Activated CD4-positive, alpha-beta T cell treated with anti-CD3 and anti-CD28 coated beads for 36 hours (primary cell): ENCODE measurements around the gene JHY. TPM values are rescaled to one million over a fixed set of nuclear protein-coding genes. Genes with fewer than 3 reads are reported as not detected.
A peak's percentile ranks its signal among the peaks of the same experiment; 100 is the strongest.

Experiments
- ATAC-seq: fragments of 200-7000 bp; cut with Tn5 transposase; one replicate; pipeline ENCODE4 v1.10.0; 2021; ENCODE audit warnings: mild to moderate bottlenecking, moderate library complexity
- CTCF ChIA-PET: fragments of 350-600 bp; sonication (Branson Sonifier 250); formaldehyde crosslinking; loops from one replicate; lab custom pipeline; 2021; ENCODE audit warnings: antibody characterized with exemption; lab: Charles Lee
- POLR2A ChIA-PET: fragments of 350-600 bp; sonication (Branson Sonifier 250); formaldehyde crosslinking; loops from one replicate; lab custom pipeline; 2021; ENCODE audit warnings: antibody characterized with exemption, inconsistent platforms; lab: Charles Lee
- DNase-seq: peaks from one replicate; pipeline ENCODE4 v3.0.0-alpha.2; 2020
- H3K27ac Mint-ChIP-seq: one replicate; pipeline ENCODE4 v1.8.0; 2021; ENCODE audit warnings: mixed read lengths
- H3K27me3 Mint-ChIP-seq: one replicate; pipeline ENCODE4 v1.8.0; 2021; ENCODE audit warnings: mixed read lengths
- H3K36me3 Mint-ChIP-seq: one replicate; pipeline ENCODE4 v1.8.0; 2021; ENCODE audit warnings: low read depth, mixed read lengths
- H3K4me1 Mint-ChIP-seq: one replicate; pipeline ENCODE4 v1.8.0; 2021; ENCODE audit warnings: mixed read lengths
- H3K4me3 Mint-ChIP-seq: one replicate; pipeline ENCODE4 v1.8.0; 2021; ENCODE audit warnings: mild to moderate bottlenecking, moderate library complexity, mixed read lengths
- H3K9me3 Mint-ChIP-seq: one replicate; pipeline ENCODE4 v1.8.0; 2021; ENCODE audit warnings: low read depth, mixed read lengths
- intact Hi-C, 2 experiments: fragments of 100-400 bp; cut with DNase I in 1 of 2; cut with micrococcal nuclease in 1 of 2; formaldehyde crosslinking; loops; one replicate each; pipeline versions ENCODE4 v1.14.2 to v1.15.1; 2022 to 2024; cut with DNase I, micrococcal nuclease
- total RNA-seq, 2 experiments: library from RNA; stranded (reverse); gene quantifications; one replicate each; pipeline ENCODE4 v1.2.3, GENCODE V29; 2021

The JHY gene
- total RNA-seq, 2 experiments from 2014 or later, result 2.4 to 3.2 TPM

- Mint-ChIP-seq H3K9me3 (no peaks in the 10 kb centered on the region), H3K27ac (no peak overlapping the region), H3K36me3 (peaks cover 3% of the 10 kb centered on the region), H3K4me3 (no peak overlapping the region), H3K27me3 (no peaks in the 10 kb centered on the region), H3K4me1 (no peaks in the 10 kb centered on the region)
- intact Hi-C loops, result no loop called here
- ATAC-seq (no peak), DNase-seq (no peak)
- CTCF ChIA-PET, result interaction anchor here (1.0 to 1.6 kb wide), 6 partner anchors 10 to 328 kb away, joined by 3 to 5 read pairs (median 3); no protein-coding TSS in a partner anchor
- POLR2A ChIA-PET, result no interaction called here
These were observed 50.9 kb downstream of the JHY start for GRCh38 chr11:122933416-122933815.

GRCh38 chr11:122937983-122938382 is 55.4 kb downstream of the JHY start:
- intact Hi-C loops, result no loop called here
- H3K4me3 Mint-ChIP-seq, result no peak overlapping the region
- POLR2A ChIA-PET, result no interaction called here
- no peaks in the 10 kb centered on the region for H3K4me1 Mint-ChIP-seq
- H3K9me3 Mint-ChIP-seq, result no peaks in the 10 kb centered on the region
- peak; percentile 33 for ATAC-seq
- CTCF ChIA-PET, result interaction anchor here (0.6 kb wide), 1 partner anchor 57 kb away, joined by 3 read pairs; no protein-coding TSS in a partner anchor
- no peaks in the 10 kb centered on the region for H3K27me3 Mint-ChIP-seq
- H3K36me3 Mint-ChIP-seq, result peaks cover 3% of the 10 kb centered on the region
- no peak overlapping the region for H3K27ac Mint-ChIP-seq
- DNase-seq, result no peak

GRCh38 chr11:122938557-122938956 is 56.0 kb downstream of the JHY start:
- DNase-seq (no peak), ATAC-seq (peak; percentile 16)
- ChIA-PET POLR2A (no interaction called here), CTCF (interaction anchor here (0.6 kb wide), 1 partner anchor 56 kb away, joined by 3 read pairs; no protein-coding TSS in a partner anchor)
- Mint-ChIP-seq H3K4me1 (no peaks in the 10 kb centered on the region), H3K36me3 (peaks cover 3% of the 10 kb centered on the region), H3K4me3 (no peak overlapping the region), H3K27ac (no peak overlapping the region), H3K27me3 (no peaks in the 10 kb centered on the region), H3K9me3 (no peaks in the 10 kb centered on the region)
- intact Hi-C loops, result no loop called here

GRCh38 chr11:122951211-122951610 is 68.7 kb downstream of the JHY start:
- intact Hi-C loops, result no loop called here
- peaks cover 4% of the 10 kb centered on the region for H3K36me3 Mint-ChIP-seq
- no peak overlapping the region for H3K27ac Mint-ChIP-seq
- peaks cover 5% of the 10 kb centered on the region for H3K4me1 Mint-ChIP-seq
- CTCF ChIA-PET, result interaction anchor here (1.0 to 2.4 kb wide), 3 partner anchors 22 to 72 kb away, joined by 3 to 5 read pairs (median 3); partner anchors contain the start of gene BSX
- DNase-seq, result no peak
- H3K27me3 Mint-ChIP-seq, result no peaks in the 10 kb centered on the region
- no peak overlapping the region for H3K4me3 Mint-ChIP-seq
- no peaks in the 10 kb centered on the region for H3K9me3 Mint-ChIP-seq
- no peak for ATAC-seq
- POLR2A ChIA-PET, result no interaction called here

- ChIA-PET POLR2A (no interaction called here), CTCF (no interaction called here)
- intact Hi-C loops, result no loop called here
- H3K36me3 Mint-ChIP-seq, result no peaks in the 10 kb centered on the region
- H3K27ac Mint-ChIP-seq, result no peak overlapping the region
- H3K4me1 Mint-ChIP-seq, result peaks cover 3% of the 10 kb centered on the region
- H3K4me3 Mint-ChIP-seq, result no peak overlapping the region
- H3K9me3 Mint-ChIP-seq, result no peaks in the 10 kb centered on the region
- ATAC-seq (no peak), DNase-seq (no peak)
- H3K27me3 Mint-ChIP-seq, result no peaks in the 10 kb centered on the region
These were observed 71.9 kb downstream of the JHY start for GRCh38 chr11:122954455-122954854.

GRCh38 chr11:122963961-122964360 is 81.4 kb downstream of the JHY start:
- POLR2A ChIA-PET, result no interaction called here
- CTCF ChIA-PET, result interaction anchor here (0.7 kb wide), 1 partner anchor 59 kb away, joined by 3 read pairs; no protein-coding TSS in a partner anchor
- no peak for ATAC-seq
- intact Hi-C loops, result no loop called here
- Mint-ChIP-seq H3K9me3 (no peaks in the 10 kb centered on the region), H3K27ac (no peak overlapping the region), H3K27me3 (peaks cover 28% of the 10 kb centered on the region), H3K36me3 (no peaks in the 10 kb centered on the region), H3K4me1 (no peaks in the 10 kb centered on the region), H3K4me3 (no peak overlapping the region)
- DNase-seq, result no peak

- DNase-seq (no peak), ATAC-seq (no peak)
- Mint-ChIP-seq H3K4me3 (no peak overlapping the region), H3K27me3 (peaks cover 74% of the 10 kb centered on the region), H3K27ac (no peak overlapping the region), H3K9me3 (no peaks in the 10 kb centered on the region), H3K4me1 (peaks cover 23% of the 10 kb centered on the region), H3K36me3 (peaks cover 2% of the 10 kb centered on the region)
- CTCF ChIA-PET, result no interaction called here
- intact Hi-C loops, result no loop called here
- POLR2A ChIA-PET, result no interaction called here
These were observed 93.6 kb downstream of the JHY start for GRCh38 chr11:122976061-122976733.

GRCh38 chr11:122976734-122977469 is 94.3 kb downstream of the JHY start:
- intact Hi-C loops, result no loop called here
- H3K27ac Mint-ChIP-seq, result no peak overlapping the region
- POLR2A ChIA-PET, result no interaction called here

GRCh38 chr11:122977470-122978298 is 95.1 kb downstream of the JHY start:
- ChIA-PET POLR2A (no interaction called here), CTCF (interaction anchor here (0.6 to 1.6 kb wide), 3 partner anchors 45 to 98 kb away, joined by 3 to 5 read pairs (median 4); no protein-coding TSS in a partner anchor)
- no peak overlapping the region for H3K27ac Mint-ChIP-seq
- ATAC-seq (no peak), DNase-seq (peak; percentile 20)
- H3K36me3 Mint-ChIP-seq, result peaks cover 2% of the 10 kb centered on the region
- H3K27me3 Mint-ChIP-seq, result peaks cover 81% of the 10 kb centered on the region
- H3K4me3 Mint-ChIP-seq, result no peak overlapping the region
- H3K9me3 Mint-ChIP-seq, result no peaks in the 10 kb centered on the region
- intact Hi-C loops, result no loop called here
- H3K4me1 Mint-ChIP-seq, result peaks cover 25% of the 10 kb centered on the region

More at GRCh38 chr11:122976734-122977469, 94.3 kb downstream of the JHY start:
- DNase-seq (peak; percentile 31), ATAC-seq (no peak)
- Mint-ChIP-seq H3K4me3 (peak overlapping the region; percentile 7), H3K9me3 (no peaks in the 10 kb centered on the region), H3K27me3 (peaks cover 77% of the 10 kb centered on the region), H3K36me3 (peaks cover 2% of the 10 kb centered on the region), H3K4me1 (peaks cover 25% of the 10 kb centered on the region)
- CTCF ChIA-PET, result interaction anchor here (0.6 kb wide), 1 partner anchor 78 kb away, joined by 5 read pairs; no protein-coding TSS in a partner anchor

- ATAC-seq (no peak), DNase-seq (no peak)
- intact Hi-C loops, result no loop called here
- no peak overlapping the region for H3K27ac Mint-ChIP-seq
- no peak overlapping the region for H3K4me3 Mint-ChIP-seq
- CTCF ChIA-PET, result interaction anchor here (0.7 to 1.6 kb wide), 2 partner anchors 44 to 97 kb away, joined by 3 to 4 read pairs; no protein-coding TSS in a partner anchor
- H3K36me3 Mint-ChIP-seq, result peaks cover 2% of the 10 kb centered on the region
- POLR2A ChIA-PET, result no interaction called here
- peaks cover 84% of the 10 kb centered on the region for H3K27me3 Mint-ChIP-seq
- no peaks in the 10 kb centered on the region for H3K9me3 Mint-ChIP-seq
- peaks cover 25% of the 10 kb centered on the region for H3K4me1 Mint-ChIP-seq
These were observed 95.7 kb downstream of the JHY start for GRCh38 chr11:122978299-122978620.
